Kidney (tissue), 14 donors: ENCODE data around the gene APOL5. TPM values are rescaled to one million over a fixed set of nuclear protein-coding genes. Genes with fewer than 3 reads are reported as not detected.

Source experiments
- DNase-seq, 5 donors: peaks; one replicate each; pipeline ENCODE4 v3.0.0-alpha.2; 2013 to 2020
- FAIRE-seq: peaks from 2 replicates; lab custom pipeline; 2012; peaks lifted over from hg19 to GRCh38; lab: Jason Lieb, UNC
- H3K27ac ChIP-seq, 2 donors: one replicate each; pipeline ENCODE4 v1.7.0; 2013; ENCODE audit warnings: low read depth in 2 of 2, low read length in 2 of 2, inconsistent platforms in 1 of 2
- H3K27me3 ChIP-seq: one replicate; pipeline ENCODE4 v1.7.1; 2013; ENCODE audit warnings: low read length, inconsistent platforms; ENCODE audit not compliant: control insufficient read depth, insufficient read depth
- H3K36me3 ChIP-seq, 3 donors: one replicate each; pipeline versions ENCODE4 v1.7.0 to v1.7.1; 2013; ENCODE audit warnings: low read length in 3 of 3, control low read depth in 1 of 3, inconsistent platforms in 1 of 3; ENCODE audit not compliant: insufficient read depth in 3 of 3, control insufficient read depth in 2 of 3
- H3K4me1 ChIP-seq, 3 donors: one replicate each; pipeline versions ENCODE4 v1.7.0 to v1.7.1; 2013; ENCODE audit warnings: low read length in 3 of 3, inconsistent platforms in 1 of 3, low read depth in 1 of 3; ENCODE audit not compliant: control insufficient read depth in 2 of 3, insufficient read depth in 2 of 3
- H3K4me3 ChIP-seq, 3 donors: one replicate each; pipeline versions ENCODE4 v1.7.0 to v1.8.1; 2013; ENCODE audit warnings: low read length in 3 of 3, control low read depth in 1 of 3, inconsistent platforms in 1 of 3
- H3K9ac ChIP-seq, 3 donors: one replicate each; pipeline versions ENCODE4 v1.7.0 to v1.7.1; 2013; ENCODE audit warnings: low read length in 3 of 3, control low read depth in 1 of 3, inconsistent platforms in 1 of 3
- H3K9me3 ChIP-seq, 3 donors: one replicate each; pipeline versions ENCODE4 v1.7.0 to v1.7.1; 2013; ENCODE audit warnings: low read length in 3 of 3, control low read depth in 1 of 3, inconsistent platforms in 1 of 3; ENCODE audit not compliant: control insufficient read depth in 2 of 3, insufficient read depth in 1 of 3
- CTCF ChIP-seq: IDR thresholded peaks from 3 replicates; pipeline ENCODE4 v1.5.1; 2012; ENCODE audit warnings: mild to moderate bottlenecking, moderate library complexity, borderline replicate concordance; ENCODE audit not compliant: insufficient read depth; ENCODE audit errors: extremely low read depth
- intact Hi-C: fragments of 100-400 bp; cut with DNase I; formaldehyde crosslinking; loops from one replicate; pipeline ENCODE4 v1.11.1; 2022
- polyA plus RNA-seq: library from polyadenylated mRNA; stranded (reverse); fragments of 350-450 nt; fragmentation: Illumina TruSeq; extraction: RNeasy Lipid Tissue Mini Kit (QIAGEN cat#74804); gene quantifications from one replicate; pipeline ENCODE4 v1.2.3, GENCODE V29; 2014; ENCODE audit warnings: low read depth, low replicate concordance; ENCODE audit not compliant: insufficient read depth
- total RNA-seq: library from RNA; stranded (reverse); fragmentation: NEBNext Ultra II Directional; extraction: Animal tissue kit (Norgen Biotek cat#: 25700); gene quantifications from one replicate; pipeline ENCODE4 v1.2.1, GENCODE V29; 2021
- donor health status: control.
- donor health status: control.
- donor health status: control.
- donor health status: control.
- donor health status: control.
- donor health status: DM: yes; HTN: yes; CAD: no.
- donor health status: Normal renal cell carcinoma (clear cell type).

Gene APOL5
- total and polyA plus RNA-seq, 2 donors from 2014 or later = not detected

GRCh38 chr22:35684270-35684700 lies 33.4 kb upstream of the APOL5 start:
- FAIRE-seq = no peak
- TF ChIP-seq CTCF = peak; percentile 7

GRCh38 chr22:35684732-35685131 lies 32.9 kb upstream of the APOL5 start:
- no peak for TF ChIP-seq CTCF
- H3K9ac ChIP-seq = no peak overlapping the region
- no peak overlapping the region for H3K4me3 ChIP-seq
- no peaks in the 10 kb centered on the region for H3K9me3 ChIP-seq
- H3K4me1 ChIP-seq = no peaks in the 10 kb centered on the region
- no peak overlapping the region for H3K27ac ChIP-seq
- intact Hi-C loops = no loop called here
- H3K27me3 ChIP-seq = no peaks in the 10 kb centered on the region
- no peaks in the 10 kb centered on the region for H3K36me3 ChIP-seq
- DNase-seq = no peak
- no peak for FAIRE-seq

More at GRCh38 chr22:35684270-35684700, 33.4 kb upstream of the APOL5 start:
- H3K27ac ChIP-seq = no peak overlapping the region
- DNase-seq = peak in 1 of 5 donors; percentile 30
- no peak overlapping the region for H3K9ac ChIP-seq
- H3K4me3 ChIP-seq = no peak overlapping the region
- no peaks in the 10 kb centered on the region for H3K9me3 ChIP-seq
- no peaks in the 10 kb centered on the region for H3K4me1 ChIP-seq
- intact Hi-C loops = no loop called here
- no peaks in the 10 kb centered on the region for H3K36me3 ChIP-seq
- H3K27me3 ChIP-seq = no peaks in the 10 kb centered on the region

GRCh38 chr22:35685731-35686130 lies 31.9 kb upstream of the APOL5 start:
- Histone ChIP-seq H3K36me3 (no peaks in the 10 kb centered on the region), H3K27ac (no peak overlapping the region), H3K9ac (no peak overlapping the region), H3K4me3 (no peak overlapping the region), H3K9me3 (no peaks in the 10 kb centered on the region), H3K4me1 (no peaks in the 10 kb centered on the region), H3K27me3 (no peaks in the 10 kb centered on the region)
- DNase-seq (peak in 4 of 5 donors; percentile 40 to 78 (median 68)), FAIRE-seq (no peak)
- intact Hi-C loops = no loop called here
- no peak for TF ChIP-seq CTCF

- intact Hi-C loops = no loop called here
- TF ChIP-seq CTCF = no peak
- no peaks in the 10 kb centered on the region for H3K27me3 ChIP-seq
- no peak overlapping the region for H3K4me3 ChIP-seq
- H3K4me1 ChIP-seq = no peaks in the 10 kb centered on the region
- no peak overlapping the region for H3K27ac ChIP-seq
- H3K9ac ChIP-seq = no peak overlapping the region
- no peaks in the 10 kb centered on the region for H3K9me3 ChIP-seq
- DNase-seq = no peak
- H3K36me3 ChIP-seq = no peaks in the 10 kb centered on the region
- FAIRE-seq = no peak
These were observed 31.4 kb upstream of the APOL5 start for GRCh38 chr22:35686298-35686697.
